CD4-positive, alpha-beta T cell treated with Interleukin-12 subunit alpha and Interleukin-12 subunit beta, for 1 hour (primary cell): ENCODE results near the gene IFITM5.
"Not testable (repeated sequence)": the region's sequence is repeated elsewhere in the genome, so short reads cannot be mapped to it uniquely, and the experiment has no call there.

Experiments used
- DNase-seq: peaks from one replicate; pipeline ENCODE4 v3.0.0-alpha.2; 2020

Gene IFITM5

GRCh38 chr11:299081-299891 is at the start of gene IFITM5:
Gene IFITM5 (minus strand): TSS chr11:299526. CDS start chr11:299490, 36 bp downstream.
- DNase-seq, result no peak

DNA sequence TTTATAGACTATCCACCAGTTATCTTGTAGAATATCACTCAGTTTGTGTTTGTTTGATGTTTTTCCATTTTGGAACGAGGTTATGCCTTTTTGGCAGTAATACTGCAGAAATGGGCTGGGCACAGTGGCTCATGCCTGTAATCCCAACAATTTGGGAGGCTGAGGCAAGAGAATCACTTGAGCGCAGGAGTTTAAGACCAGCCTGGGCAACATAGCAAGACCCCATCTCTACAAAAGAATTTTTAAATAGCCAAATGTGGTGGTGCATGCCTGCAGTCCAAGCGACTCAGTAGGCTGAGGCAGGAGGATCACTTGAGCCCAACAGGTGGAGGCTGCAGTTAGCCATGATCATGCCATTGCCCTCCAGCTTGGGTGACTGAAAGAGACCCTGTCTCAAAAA is 47.2 kb upstream of the IFITM5 start:
- no peak for DNase-seq

- no peak for DNase-seq
Measured at GRCh38 chr11:344836-345578, 45.7 kb upstream of the IFITM5 start.

DNA sequence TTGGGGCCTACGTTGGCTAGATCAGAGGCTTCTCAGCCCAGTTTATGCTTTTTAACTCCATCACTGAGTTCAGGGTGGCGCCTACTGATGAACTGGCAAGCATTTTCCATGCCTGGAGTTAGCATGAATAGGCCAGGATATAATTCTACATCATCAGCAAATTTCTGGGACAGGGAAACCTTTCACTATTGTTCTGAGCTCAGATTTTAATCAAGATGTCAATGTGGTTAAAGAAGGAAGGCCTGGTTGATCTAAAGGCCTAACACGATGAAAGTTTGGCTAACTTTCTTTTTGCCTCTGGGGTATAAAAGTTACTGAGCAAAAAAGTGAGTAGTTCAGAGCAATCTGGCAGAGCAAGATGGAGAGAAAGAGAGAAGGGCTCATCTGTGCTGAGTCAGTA is 43.0 kb upstream of the IFITM5 start:
- no peak for DNase-seq

GRCh38 chr11:340539-341512 is 41.5 kb upstream of the IFITM5 start:
- no peak for DNase-seq

- DNase-seq, result no peak
Measured at GRCh38 chr11:339963-340362, 40.6 kb upstream of the IFITM5 start.

DNA sequence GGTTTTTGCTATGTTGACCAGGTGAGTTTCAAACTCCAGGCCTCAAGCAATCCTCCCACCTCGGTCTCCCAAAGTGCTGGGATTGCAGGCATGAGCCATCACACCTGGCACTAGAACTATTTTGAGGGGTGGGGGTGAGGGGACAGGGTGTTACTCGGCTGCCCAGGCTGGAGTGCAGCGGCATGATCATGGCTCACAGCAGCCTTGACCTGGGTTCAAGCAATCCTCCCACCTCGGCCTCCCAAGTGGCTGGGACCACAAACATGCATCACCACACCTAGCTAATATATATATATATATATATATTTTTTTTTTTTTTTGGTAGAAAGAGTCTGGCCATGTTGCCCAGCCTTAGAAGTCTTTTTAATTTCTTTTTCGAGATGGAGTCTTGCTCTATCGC is 38.4 kb upstream of the IFITM5 start:
- DNase-seq, result no peak

GRCh38 chr11:336659-337198 is 37.4 kb upstream of the IFITM5 start:
- DNase-seq, result no peak

DNA sequence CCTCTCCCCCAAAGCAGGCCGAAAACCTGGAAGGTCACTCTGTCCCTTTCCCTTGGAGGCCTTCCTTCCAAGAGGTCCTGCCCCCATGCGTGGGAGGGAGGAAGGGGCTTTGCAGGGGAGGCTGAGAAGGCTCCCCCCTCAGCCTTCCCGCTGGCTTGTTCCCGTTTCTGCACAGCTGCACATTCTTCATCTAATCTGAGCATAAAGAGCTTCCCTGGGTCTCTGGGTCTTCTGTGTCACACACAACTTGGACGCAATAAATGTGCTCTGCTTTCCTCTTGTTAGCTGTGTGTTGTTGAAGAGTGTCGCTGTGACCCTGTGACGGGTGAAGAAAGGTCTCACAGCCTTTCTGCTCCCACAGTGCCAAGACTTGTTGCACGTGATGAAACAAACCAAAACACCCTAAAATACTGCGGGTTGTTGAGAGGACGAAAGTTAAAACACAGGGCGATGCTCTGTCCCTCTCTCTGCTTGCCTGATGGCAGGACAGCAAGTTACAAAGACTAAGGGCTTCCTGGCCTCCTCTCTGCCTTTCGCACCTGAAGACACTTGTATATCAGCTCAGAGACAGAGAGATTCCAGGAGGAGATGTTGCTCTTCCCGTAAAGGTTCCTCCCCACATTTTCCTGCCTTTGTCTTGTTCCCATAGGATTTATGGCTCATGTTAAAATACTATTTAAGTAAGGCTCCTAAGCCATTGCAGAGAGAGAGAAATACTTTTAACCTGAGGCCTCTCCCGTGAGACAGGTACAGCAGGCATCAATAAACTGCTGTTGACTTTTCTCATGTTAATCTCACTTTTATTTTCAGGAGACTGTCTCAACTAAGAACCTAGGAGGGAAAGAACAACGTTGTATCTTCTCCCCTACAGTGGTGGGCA is 36.7 kb upstream of the IFITM5 start:
- no peak for DNase-seq

DNA sequence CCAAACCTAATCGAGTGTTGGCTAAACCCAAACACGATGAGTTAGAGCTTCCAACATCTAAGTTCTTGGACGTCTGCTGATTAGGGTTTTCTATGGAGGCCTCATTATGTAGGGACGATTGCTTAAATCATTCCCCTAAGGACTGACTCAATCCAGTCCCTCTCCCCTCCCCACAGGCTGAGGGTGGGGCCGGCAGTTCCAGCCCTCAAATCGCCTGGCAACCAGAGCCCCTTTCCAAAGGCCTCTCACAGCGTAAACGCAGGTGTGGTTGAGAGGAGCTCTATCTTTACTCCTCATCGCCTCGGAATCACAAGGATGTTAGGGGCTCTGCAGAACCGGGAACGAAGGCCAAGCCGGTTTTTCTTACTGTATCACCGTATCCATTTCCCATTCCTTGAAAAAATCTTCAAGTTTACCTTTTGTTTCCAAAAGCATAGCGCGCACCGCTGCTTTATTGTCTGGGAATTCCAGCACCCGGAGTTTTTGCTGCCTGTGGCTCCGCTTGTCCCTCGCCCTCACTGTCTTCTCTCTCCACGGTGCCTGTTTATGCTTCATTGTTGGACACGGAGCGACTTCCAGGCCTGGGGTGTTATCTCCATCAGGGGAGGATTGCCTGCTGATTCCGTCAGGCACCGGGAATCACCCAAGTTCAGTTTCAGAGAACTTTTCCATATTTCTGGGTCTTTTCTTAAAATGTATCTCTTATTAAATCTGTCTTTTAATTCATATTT is 35.1 kb upstream of the IFITM5 start:
- DNase-seq, result no peak

GRCh38 chr11:333616-334263 is 34.4 kb upstream of the IFITM5 start:
- not testable (repeated sequence) for DNase-seq

DNA sequence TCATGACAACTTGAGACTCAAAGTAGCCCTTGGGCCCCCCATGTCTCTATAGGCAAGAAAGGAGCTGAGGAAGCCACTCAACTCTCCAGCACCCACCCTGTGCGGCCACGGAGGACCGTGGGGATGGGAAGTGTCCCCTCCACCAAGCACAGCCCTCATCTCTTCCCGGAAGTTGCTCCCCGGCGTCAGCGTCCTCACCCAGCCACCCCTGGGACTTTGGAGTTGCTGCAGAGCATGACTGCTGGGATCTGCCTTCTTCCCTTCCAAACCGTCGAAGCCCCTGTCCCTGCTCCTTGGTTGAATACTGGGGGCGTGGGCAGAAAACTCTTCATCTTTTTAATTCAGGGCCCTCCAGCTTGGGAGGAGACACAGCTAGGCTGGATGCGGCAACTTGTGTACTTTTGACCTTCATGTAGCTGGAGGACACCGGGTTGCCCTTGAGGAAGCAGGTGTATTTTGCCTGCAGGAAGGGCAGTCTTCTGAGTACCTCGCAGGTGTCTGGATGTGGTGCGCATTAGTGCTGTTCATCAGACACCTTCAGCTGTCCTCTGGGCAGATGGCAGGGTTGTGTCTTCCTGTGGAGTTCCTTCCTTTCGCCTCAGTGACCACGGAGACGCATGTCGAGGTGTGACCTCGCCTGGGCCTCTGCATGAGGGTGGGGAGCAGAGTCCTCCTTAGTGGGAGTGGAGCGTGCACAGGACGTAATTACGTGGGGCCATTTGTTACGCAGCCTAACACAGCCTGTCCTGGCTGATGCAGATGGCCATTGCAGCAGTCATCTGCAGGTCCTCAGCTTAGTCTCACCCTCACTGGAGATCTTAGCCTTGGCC is 33.5 kb upstream of the IFITM5 start:
- no peak for DNase-seq

DNA sequence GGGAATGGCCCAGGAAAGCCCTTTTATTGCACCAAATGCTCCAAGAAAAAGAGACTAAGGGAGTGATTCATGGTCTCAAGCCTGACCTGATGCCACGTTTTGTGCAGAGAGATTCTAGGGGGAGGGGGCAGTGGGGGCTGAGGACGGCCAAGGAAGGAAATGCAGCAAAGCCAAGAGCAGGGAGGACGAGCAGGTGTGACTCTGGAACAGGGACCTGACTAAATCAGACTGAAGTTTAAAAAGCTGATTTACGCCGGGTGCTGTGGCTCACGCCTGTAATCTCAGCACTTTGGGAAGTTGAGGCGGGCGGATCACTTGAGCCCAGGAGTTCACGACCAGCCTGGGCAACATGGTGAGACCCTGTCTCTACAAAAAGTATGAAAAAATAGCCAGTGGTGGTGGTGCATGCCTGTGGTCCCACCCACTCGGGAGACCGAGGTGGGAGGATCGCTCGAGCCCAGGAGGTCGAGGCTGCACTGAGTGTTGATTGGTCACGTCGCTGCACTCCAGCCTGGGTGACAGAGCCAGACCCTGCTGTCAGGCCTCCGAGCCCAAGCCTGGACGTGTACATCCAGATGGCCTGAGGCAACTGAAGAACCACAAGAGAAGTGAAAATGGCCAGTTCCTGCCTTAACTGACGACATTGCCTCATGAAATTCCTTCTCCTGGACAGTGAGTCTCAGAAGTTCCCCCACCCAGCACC is 32.2 kb upstream of the IFITM5 start:
- DNase-seq, result no peak

DNA sequence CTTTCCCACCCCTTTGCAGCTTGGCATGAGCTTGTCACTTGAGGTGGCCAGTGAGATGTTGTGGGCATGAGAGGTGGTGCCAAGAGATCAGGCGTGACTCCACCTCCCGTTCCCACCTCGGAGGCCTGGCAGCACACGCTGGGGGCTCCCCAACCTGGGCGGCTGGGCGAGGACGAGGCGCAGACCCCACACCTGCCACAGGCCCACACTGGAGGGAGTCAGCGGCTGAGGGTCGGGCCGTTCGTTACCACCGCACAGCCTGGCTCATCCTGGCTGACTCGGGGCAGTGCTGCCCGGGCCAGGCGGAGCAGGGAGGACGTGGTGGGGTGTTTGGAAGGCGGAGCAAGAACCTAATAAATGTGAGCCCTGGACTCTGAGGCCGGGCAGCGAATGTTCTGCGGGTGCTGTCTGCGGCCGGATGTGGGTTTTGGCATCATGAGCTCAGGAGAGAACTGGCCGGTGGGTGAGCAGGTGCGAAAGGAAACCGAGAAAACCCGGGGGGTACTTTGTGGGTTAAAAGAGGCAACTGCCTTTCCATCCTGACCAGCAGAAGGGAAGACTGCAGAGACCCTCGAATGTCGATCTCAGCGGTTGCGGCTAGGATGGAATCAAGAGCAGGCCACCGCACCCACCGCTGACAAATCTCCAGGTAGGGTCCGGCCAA is 31.5 kb upstream of the IFITM5 start:
- no peak for DNase-seq

- no peak for DNase-seq
Measured at GRCh38 chr11:330307-330693, 31.0 kb upstream of the IFITM5 start.

DNA sequence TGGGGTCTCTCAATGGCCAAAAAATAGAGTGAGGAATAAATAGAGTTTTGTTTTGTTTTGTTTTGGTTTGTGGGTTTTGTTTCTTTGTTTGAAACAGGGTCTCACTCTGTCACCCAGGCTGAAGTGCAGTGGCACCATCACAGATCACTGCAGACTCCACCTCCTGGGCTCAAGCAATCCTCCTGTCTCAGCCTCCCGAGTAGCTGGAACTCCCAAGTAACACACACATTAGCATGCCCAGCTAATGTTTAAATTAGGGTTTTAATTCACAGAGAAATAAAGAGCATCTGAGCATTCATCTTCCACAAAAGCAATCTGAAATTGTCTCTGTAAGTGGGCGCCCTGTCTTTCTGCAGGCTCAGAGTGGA is 30.5 kb upstream of the IFITM5 start:
- DNase-seq, result no peak

DNA sequence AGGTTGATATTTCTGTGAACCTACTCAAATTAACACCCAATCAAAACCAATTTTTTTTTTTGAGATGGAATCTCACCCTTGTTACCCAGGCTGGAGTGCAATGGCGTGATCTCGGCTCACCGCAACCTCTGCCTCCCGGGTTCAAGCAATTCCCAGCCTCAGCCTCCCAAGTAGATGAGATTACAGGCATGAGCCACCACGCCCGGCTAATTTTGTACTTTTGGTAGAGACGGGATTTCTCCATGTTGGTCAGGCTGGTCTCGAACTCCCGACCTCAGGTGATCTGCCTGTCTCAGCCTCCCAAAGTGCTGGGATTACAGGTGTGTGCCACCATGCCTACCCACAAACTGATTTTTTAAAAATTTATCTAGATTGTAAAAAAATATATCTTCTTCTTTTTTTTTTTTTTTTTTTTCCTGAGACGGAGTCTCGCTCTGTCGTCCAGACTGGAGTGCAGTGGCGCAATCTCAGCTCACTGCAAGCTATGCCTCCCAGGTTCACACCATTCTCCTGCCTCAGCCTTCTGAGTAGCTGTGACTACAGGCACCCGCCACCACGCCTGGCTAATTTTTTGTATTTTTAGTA is 29.3 kb upstream of the IFITM5 start:
- DNase-seq, result not testable (repeated sequence)

DNA sequence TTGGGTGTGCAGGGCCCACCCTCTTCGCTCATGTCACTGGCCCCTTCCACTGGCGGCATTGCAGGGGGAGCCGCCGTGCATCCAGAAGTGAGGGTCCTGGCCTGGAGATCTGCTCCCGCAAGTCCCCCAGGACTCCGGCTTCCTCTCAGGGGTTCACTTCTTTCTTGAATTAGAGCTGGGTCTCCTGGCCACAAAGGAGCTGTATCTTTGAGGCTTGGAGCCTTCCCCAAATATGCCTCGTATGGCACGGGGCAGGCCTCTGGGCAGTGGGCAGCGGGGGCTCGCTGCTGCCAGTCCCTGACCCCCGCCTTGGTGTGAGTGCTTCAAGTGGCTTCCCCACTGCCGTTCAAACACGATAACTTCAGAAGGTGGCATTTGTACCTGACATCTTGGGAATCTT is 28.7 kb upstream of the IFITM5 start:
- no peak for DNase-seq
